K562 (cell line): ENCODE data around the gene MIDN. TPM values are rescaled to one million over a fixed set of nuclear protein-coding genes. Genes with fewer than 3 reads are reported as not detected.

ENCODE experiments used
- AFF4 ChIP-seq: sonication (generic); formaldehyde crosslinking; IDR thresholded peaks from 2 replicates; pipeline ENCODE4 v1.8.0; 2023; ENCODE audit warnings: mild to moderate bottlenecking, missing genetic modification reagents
- ATF6 ChIP-seq: sonication (generic); formaldehyde crosslinking; IDR thresholded peaks from 2 replicates; pipeline ENCODE4 v1.4.0; 2020; ENCODE audit warnings: mild to moderate bottlenecking, missing genetic modification reagents
- FOXM1 ChIP-seq, 2 experiments: fragments of 450-650 bp in 1 of 2; sonication (generic) in 1 of 2; formaldehyde crosslinking in 1 of 2; IDR thresholded peaks; 2 replicates each; pipeline versions ENCODE4 v1.6.1 to v1.9.0; 2017 to 2022; ENCODE audit warnings: low read depth in 2 of 2, mild to moderate bottlenecking in 2 of 2, missing genetic modification reagents in 1 of 2, moderate library complexity in 1 of 2
- HMGN3 ChIP-seq: IDR thresholded peaks from 2 replicates; pipeline ENCODE4 v1.6.1; 2011; ENCODE audit warnings: borderline replicate concordance, low read depth, mild to moderate bottlenecking, mixed read lengths, low read length; ENCODE audit not compliant: insufficient read length; ENCODE audit errors: extremely low read depth
- MAZ ChIP-seq, 2 experiments: fragments of 450-650 bp in 1 of 2; sonication (generic) in 1 of 2; formaldehyde crosslinking; IDR thresholded peaks in 1 of 2; conservative IDR thresholded peaks in 1 of 2; 2 replicates each; pipeline versions ENCODE4 v1.4.0 to v1.5.0; 2020; ENCODE audit warnings: mild to moderate bottlenecking in 1 of 2, missing genetic modification reagents in 1 of 2
- NCOA1 ChIP-seq: fragments of 450-650 bp; IDR thresholded peaks from 2 replicates; pipeline ENCODE4 v1.6.1; 2016; ENCODE audit warnings: low read depth
- NCOA2 ChIP-seq, 2 experiments: fragments of 450-650 bp; IDR thresholded peaks; 2 replicates each; pipeline ENCODE4 v1.6.1; 2018; ENCODE audit warnings: mild to moderate bottlenecking in 2 of 2, moderate library complexity in 1 of 2; ENCODE audit not compliant: partially characterized antibody in 2 of 2
- NCOA6 ChIP-seq: fragments of 450-650 bp; IDR thresholded peaks from 2 replicates; pipeline ENCODE4 v1.6.1; 2017; ENCODE audit warnings: mild to moderate bottlenecking
- NFRKB ChIP-seq: fragments of 450-650 bp; IDR thresholded peaks from 2 replicates; pipeline ENCODE4 v1.6.1; 2016; ENCODE audit warnings: low read depth
- PRDM10 ChIP-seq: fragments of 450-650 bp; IDR thresholded peaks from 2 replicates; pipeline ENCODE4 v1.6.1; 2018; ENCODE audit not compliant: partially characterized antibody
- RCOR1 ChIP-seq, 2 experiments: IDR thresholded peaks; 2 replicates each; pipeline ENCODE4 v1.6.1; 2012; ENCODE audit warnings: low read depth in 2 of 2, low read length in 2 of 2, borderline replicate concordance in 1 of 2, improper control_type of control experiment in 1 of 2
- SREBF2 ChIP-seq: sonication (generic); formaldehyde crosslinking; IDR thresholded peaks from 2 replicates; pipeline ENCODE4 v1.4.0; 2020; ENCODE audit warnings: mild to moderate bottlenecking, missing genetic modification reagents
- U2AF2 ChIP-seq: fragments of 200-400 bp; formaldehyde crosslinking; optimal IDR thresholded peaks from 2 replicates; pipeline ENCODE3; 2017; ENCODE audit warnings: low read depth, mild to moderate bottlenecking, low read length
- ZNF143 ChIP-seq: sonication (generic); formaldehyde crosslinking; IDR thresholded peaks from 2 replicates; pipeline ENCODE4 v1.9.0; 2022; ENCODE audit warnings: mild to moderate bottlenecking, missing genetic modification reagents
- ZNF668 ChIP-seq: fragments of 250-450 bp; sonication (Bioruptor Pico); IDR thresholded peaks from 2 replicates; pipeline ENCODE4 v1.8.0; 2022; ENCODE audit warnings: mild to moderate bottlenecking, inconsistent platforms
- polyA plus RNA-seq, 8 experiments: library from polyadenylated mRNA; depleted of rRNA in 4 of 8; stranded (reverse) in 5 of 8; unstranded in 3 of 8; fragments of >200 nt; fragmentation: Nextera tagmentation in 2 of 8; fragmentation: Illumina TruSeq in 1 of 8; extraction: Ambion mirVana in 2 of 8; extraction: Trizol in 1 of 8; gene quantifications; 2 replicates each; pipeline versions ENCODE4 v1.2.1 to v1.2.3, GENCODE V29; 2011 to 2014; ENCODE audit warnings: inconsistent platforms in 1 of 8, missing spikeins in 1 of 8
- total RNA-seq, 7 experiments: library from RNA; depleted of rRNA in 6 of 7; stranded (reverse); fragments of >200 nt in 6 of 7; fragmentation: Illumina TruSeq in 2 of 7; extraction: Trizol in 2 of 7; gene quantifications; 2 replicates each; pipeline versions ENCODE4 v1.2.1 to v1.2.3, GENCODE V29; 2011 to 2021; ENCODE audit warnings: low replicate concordance in 1 of 7

MIDN gene
- total and polyA plus RNA-seq, 9 of the 15 experiments (the other 6 are each of a cell fraction or from before 2014, with no cell fraction given) = 0.17 to 120 (median 10.1) TPM

GRCh38 chr19:1255186-1256161 lies 7.1 kb downstream of the MIDN start (continued):
- TF ChIP-seq U2AF2 (no peak), ZNF668 (CRISPR knock-in tag) (no peak), ZNF143 (CRISPR knock-in tag) (no peak), AFF4 (CRISPR knock-in tag) (no peak), PRDM10 (no peak), HMGN3 (no peak), MAZ (CRISPR knock-in tag; conservative IDR thresholded peaks at IDR 0.05 in 1 of 2, IDR thresholded peaks at IDR 0.05 in 1 of 2) (no peak), NCOA6 (no peak), FOXM1 (IDR thresholded peaks at IDR 0.05; ENCODE audit: low read depth) (no peak), FOXM1 (CRISPR knock-in tag; IDR thresholded peaks at IDR 0.05; ENCODE audit: low read depth) (no peak), NCOA2 (IDR thresholded peaks at IDR 0.05; ENCODE audit: partially characterized antibody in 2 of 2) (no peak), NCOA1 (no peak), NFRKB (no peak), SREBF2 (CRISPR knock-in tag) (no peak), ATF6 (CRISPR knock-in tag) (no peak), RCOR1 (IDR thresholded peaks at IDR 0.05; ENCODE audit: borderline replicate concordance in 1 of 2, low read depth in 2 of 2, low read length in 2 of 2) (no peak)
